Measurements from ENCODE around the gene GLIS1. TPM values are rescaled to one million over a fixed set of nuclear protein-coding genes. Genes with fewer than 3 reads are reported as not detected.

GLIS1 gene
- polyA plus RNA-seq, 3 donors, result not detected

DNA sequence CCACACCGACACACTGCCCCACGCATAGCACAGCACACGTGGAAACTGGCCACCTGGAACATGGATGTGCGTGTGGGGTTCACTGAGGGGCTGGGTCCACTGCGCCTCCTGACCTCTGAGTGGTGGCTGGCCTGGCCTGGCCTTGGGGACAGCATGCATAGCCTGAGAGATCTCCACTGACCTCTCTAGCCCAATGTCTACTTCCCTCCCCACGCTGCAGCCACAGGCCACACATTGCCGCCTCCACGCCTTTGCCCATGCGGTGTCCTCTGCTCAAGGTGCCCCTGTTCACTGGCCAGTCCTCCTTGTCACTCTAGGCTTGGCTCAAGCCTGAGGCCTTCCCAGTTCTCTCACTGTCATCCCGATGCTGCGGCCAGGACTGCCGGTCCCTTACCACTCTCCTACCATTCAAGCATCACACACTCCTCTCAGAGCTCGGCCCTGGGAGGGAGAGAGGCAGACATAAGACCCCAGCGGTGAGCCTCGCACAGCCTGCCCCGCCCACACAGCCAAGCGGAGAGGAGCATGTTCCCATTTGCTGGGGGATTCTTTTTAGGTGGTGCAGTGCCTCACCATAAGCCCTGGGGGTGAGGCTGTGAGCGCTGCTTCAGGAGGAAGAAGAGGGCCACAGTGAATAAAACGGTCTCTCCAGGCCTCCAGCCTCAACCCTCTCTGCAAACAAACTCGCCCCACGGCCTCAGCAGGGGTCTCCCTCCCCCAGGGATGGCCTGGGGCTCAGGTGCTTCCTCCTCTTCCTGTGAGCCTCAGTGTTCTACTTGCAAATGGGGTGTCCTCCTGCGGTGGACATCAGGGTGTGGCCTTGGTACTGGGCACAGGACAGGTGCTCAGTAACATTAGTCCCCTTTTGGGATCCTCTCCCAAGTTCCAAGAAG, 199.0 kb downstream of the GLIS1 start:
- Histone ChIP-seq H4K20me1 (ENCODE audit: insufficient read depth, low read length) (no peaks in the 10 kb centered on the region), H3K27ac (ENCODE audit: low read depth in 1 of 2, low read length in 2 of 2) (no peak overlapping the region), H3K4me2 (replicated peaks; ENCODE audit: extremely low read depth, low read length, poor library complexity, severe bottlenecking) (no peak overlapping the region), H3K36me3 (replicated peaks in 1 of 2; ENCODE audit: control insufficient read depth in 1 of 2, insufficient read depth in 2 of 2, low read length in 2 of 2) (no peaks in the 10 kb centered on the region), H2AFZ (ENCODE audit: insufficient read depth, low read depth, low read length, poor library complexity, severe bottlenecking) (no peak overlapping the region), H3K9me3 (replicated peaks in 1 of 2; ENCODE audit: control insufficient read depth in 1 of 2, insufficient read depth in 1 of 2, low read length in 2 of 2) (no peaks in the 10 kb centered on the region), H3K9ac (ENCODE audit: insufficient read depth, low read length, poor library complexity, severe bottlenecking) (no peak overlapping the region), H3K4me3 (replicated peaks in 1 of 3; ENCODE audit: low read depth in 2 of 3, low read length in 3 of 3) (no peak overlapping the region), H3K4me1 (ENCODE audit: control insufficient read depth in 1 of 2, insufficient read depth in 2 of 2, low read length in 2 of 2) (no peaks in the 10 kb centered on the region), H3K79me2 (ENCODE audit: insufficient read depth, low read length) (no peaks in the 10 kb centered on the region), H3K27me3 (ENCODE audit: control insufficient read depth in 2 of 2, insufficient read depth in 2 of 2, low read length in 2 of 2) (no peaks in the 10 kb centered on the region)
- DNase-seq, result no peak
- Mint-ChIP-seq H3K27me3 (ENCODE audit: low read depth in 3 of 3) (peaks cover 0 to 5% (median 0%) of the 10 kb centered on the region in 3 donors), H3K4me1 (no peaks in the 10 kb centered on the region), H3K9me3 (no peaks in the 10 kb centered on the region), H3K27ac (no peak overlapping the region), H3K36me3 (no peaks in the 10 kb centered on the region), H3K4me3 (no peak overlapping the region)
- WGBS (ENCODE audit: insufficient coverage), result 93% methylated on average over 15 of the region's 22 CpGs
- TF ChIP-seq, protein P1, sequence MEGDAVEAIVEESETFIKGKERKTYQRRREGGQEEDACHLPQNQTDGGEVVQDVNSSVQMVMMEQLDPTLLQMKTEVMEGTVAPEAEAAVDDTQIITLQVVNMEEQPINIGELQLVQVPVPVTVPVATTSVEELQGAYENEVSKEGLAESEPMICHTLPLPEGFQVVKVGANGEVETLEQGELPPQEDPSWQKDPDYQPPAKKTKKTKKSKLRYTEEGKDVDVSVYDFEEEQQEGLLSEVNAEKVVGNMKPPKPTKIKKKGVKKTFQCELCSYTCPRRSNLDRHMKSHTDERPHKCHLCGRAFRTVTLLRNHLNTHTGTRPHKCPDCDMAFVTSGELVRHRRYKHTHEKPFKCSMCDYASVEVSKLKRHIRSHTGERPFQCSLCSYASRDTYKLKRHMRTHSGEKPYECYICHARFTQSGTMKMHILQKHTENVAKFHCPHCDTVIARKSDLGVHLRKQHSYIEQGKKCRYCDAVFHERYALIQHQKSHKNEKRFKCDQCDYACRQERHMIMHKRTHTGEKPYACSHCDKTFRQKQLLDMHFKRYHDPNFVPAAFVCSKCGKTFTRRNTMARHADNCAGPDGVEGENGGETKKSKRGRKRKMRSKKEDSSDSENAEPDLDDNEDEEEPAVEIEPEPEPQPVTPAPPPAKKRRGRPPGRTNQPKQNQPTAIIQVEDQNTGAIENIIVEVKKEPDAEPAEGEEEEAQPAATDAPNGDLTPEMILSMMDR (IDR thresholded peaks at IDR 0.05), result no peak
- intact Hi-C loops (cut with micrococcal nuclease), result no loop called here

DNA sequence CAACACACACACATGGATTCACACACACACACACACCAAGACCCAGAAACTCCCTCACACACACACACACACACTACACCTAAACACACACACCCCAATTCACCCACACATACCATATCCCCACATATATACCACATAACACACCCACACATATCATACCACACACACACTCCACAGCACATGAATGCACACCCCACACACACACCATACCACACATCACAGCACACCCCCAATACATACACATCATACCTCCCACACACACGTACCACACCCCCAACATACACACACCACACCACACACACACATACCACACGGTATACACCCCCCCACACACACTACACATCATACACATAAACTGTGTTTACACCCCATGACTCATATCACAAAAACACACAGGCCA, 199.7 kb downstream of the GLIS1 start:
- H3K9me3 Mint-ChIP-seq, result no peaks in the 10 kb centered on the region
- peaks cover 0 to 3% (median 0%) of the 10 kb centered on the region in 3 donors for H3K27me3 Mint-ChIP-seq (ENCODE audit: low read depth in 3 of 3)

More for the DNA sequence above, 199.7 kb downstream of the GLIS1 start:
- Mint-ChIP-seq H3K36me3 (no peaks in the 10 kb centered on the region), H3K4me3 (no peak overlapping the region), H3K4me1 (no peaks in the 10 kb centered on the region), H3K27ac (no peak overlapping the region)
- Histone ChIP-seq H3K27me3 (ENCODE audit: control insufficient read depth in 2 of 2, insufficient read depth in 2 of 2, low read length in 2 of 2) (no peaks in the 10 kb centered on the region), H3K4me2 (replicated peaks; ENCODE audit: extremely low read depth, low read length, poor library complexity, severe bottlenecking) (no peak overlapping the region), H3K9ac (ENCODE audit: insufficient read depth, low read length, poor library complexity, severe bottlenecking) (no peak overlapping the region), H3K4me1 (ENCODE audit: control insufficient read depth in 1 of 2, insufficient read depth in 2 of 2, low read length in 2 of 2) (no peaks in the 10 kb centered on the region), H3K36me3 (replicated peaks in 1 of 2; ENCODE audit: control insufficient read depth in 1 of 2, insufficient read depth in 2 of 2, low read length in 2 of 2) (no peaks in the 10 kb centered on the region), H3K79me2 (ENCODE audit: insufficient read depth, low read length) (no peaks in the 10 kb centered on the region), H3K27ac (ENCODE audit: low read depth in 1 of 2, low read length in 2 of 2) (no peak overlapping the region), H4K20me1 (ENCODE audit: insufficient read depth, low read length) (no peaks in the 10 kb centered on the region), H3K4me3 (replicated peaks in 1 of 3; ENCODE audit: low read depth in 2 of 3, low read length in 3 of 3) (no peak overlapping the region), H2AFZ (ENCODE audit: insufficient read depth, low read depth, low read length, poor library complexity, severe bottlenecking) (no peak overlapping the region), H3K9me3 (replicated peaks in 1 of 2; ENCODE audit: control insufficient read depth in 1 of 2, insufficient read depth in 1 of 2, low read length in 2 of 2) (no peaks in the 10 kb centered on the region)
- TF ChIP-seq, protein P1 (IDR thresholded peaks at IDR 0.05), result no peak
- intact Hi-C loops (cut with micrococcal nuclease), result no loop called here
- no peak for DNase-seq
- 78% methylated on average over 2 of the region's 2 CpGs for WGBS (ENCODE audit: insufficient coverage)
